ENCODE measurements around the gene SMIM28.

Gene SMIM28

GRCh38 chr6:138403801-138404665 is 26.3 kb downstream of the SMIM28 start, which contains the start of gene HEBP2:
Gene HEBP2, plus strand, starts transcription at chr6:138404223. Its CDS starts 273 bp downstream, at chr6:138404496.
- DNase-seq (ENCODE audit: low read depth): peak; percentile 82
- H3K4me3 ChIP-seq (replicated peaks; ENCODE audit: low read depth, low read length): peak within 1 kb of the TSS; percentile 88

GRCh38 chr6:138404666-138405337 is 27.1 kb downstream of the SMIM28 start:
- DNase-seq (ENCODE audit: low read depth): no peak
- no peak for TF ChIP-seq CTCF (IDR thresholded peaks at IDR 0.05; ENCODE audit: low read length, missing control alignments)
- peak overlapping the region; percentile 88 for H3K4me3 ChIP-seq (replicated peaks; ENCODE audit: low read depth, low read length)

More at GRCh38 chr6:138403801-138404665, 26.3 kb downstream of the SMIM28 start, which contains the start of gene HEBP2:
- TF ChIP-seq CTCF (IDR thresholded peaks at IDR 0.05; ENCODE audit: low read length, missing control alignments): no peak

- H3K4me3 ChIP-seq (replicated peaks; ENCODE audit: low read depth, low read length): no peak overlapping the region
- no peak for TF ChIP-seq CTCF (IDR thresholded peaks at IDR 0.05; ENCODE audit: low read length, missing control alignments)
- no peak for DNase-seq (ENCODE audit: low read depth)
These were observed 28.2 kb downstream of the SMIM28 start for GRCh38 chr6:138405816-138406413.

- DNase-seq (ENCODE audit: low read depth): no peak
- no peak overlapping the region for H3K4me3 ChIP-seq (replicated peaks; ENCODE audit: low read depth, low read length)
- no peak for TF ChIP-seq CTCF (IDR thresholded peaks at IDR 0.05; ENCODE audit: low read length, missing control alignments)
These were observed 28.7 kb downstream of the SMIM28 start for GRCh38 chr6:138406443-138406842.

GRCh38 chr6:138410048-138410735 is 32.5 kb downstream of the SMIM28 start:
- H3K4me3 ChIP-seq (replicated peaks; ENCODE audit: low read depth, low read length): no peak overlapping the region
- TF ChIP-seq CTCF (IDR thresholded peaks at IDR 0.05; ENCODE audit: low read length, missing control alignments): no peak
- DNase-seq (ENCODE audit: low read depth): peak; percentile 84

All from fibroblast of pulmonary artery (primary cell).